OCI-LY1 (cell line): ENCODE data around the gene ENTR1.

Experiments
- H2AFZ ChIP-seq: fragments of 200-600 bp; sonication (generic), shearing (Covaris generic); 2 replicates; pipeline ENCODE4 v1.6.0; 2014; ENCODE audit warnings: antibody characterized with exemption, mild to moderate bottlenecking, low read length
- H3F3A ChIP-seq: fragments of 200-600 bp; sonication (generic), shearing (Covaris generic); 2 replicates; pipeline ENCODE4 v1.6.0; 2014; ENCODE audit warnings: mild to moderate bottlenecking, antibody characterized with exemption, low read length, moderate library complexity; ENCODE audit not compliant: insufficient read depth
- H3K27ac ChIP-seq: fragments of 200-600 bp; sonication (generic); 2 replicates; pipeline ENCODE4 v1.5.1; 2014; ENCODE audit warnings: low read length, mixed run types, mild to moderate bottlenecking, low read depth; ENCODE audit not compliant: poor library complexity, severe bottlenecking
- H3K27me3 ChIP-seq: fragments of 200-600 bp; sonication (generic); 2 replicates; pipeline ENCODE4 v1.6.0; 2014; ENCODE audit warnings: antibody characterized with exemption, mild to moderate bottlenecking, low read length, moderate library complexity; ENCODE audit not compliant: insufficient read depth
- H3K36me3 ChIP-seq: fragments of 200-600 bp; sonication (generic); 2 replicates; pipeline ENCODE4 v1.6.1; 2014; ENCODE audit warnings: mild to moderate bottlenecking, antibody characterized with exemption, low read length, moderate library complexity, mixed read lengths; ENCODE audit not compliant: insufficient read depth
- H3K4me1 ChIP-seq: fragments of 200-600 bp; sonication (generic); 2 replicates; pipeline ENCODE4 v1.5.1; 2014; ENCODE audit warnings: mild to moderate bottlenecking, low read length, moderate library complexity; ENCODE audit not compliant: insufficient read depth, severe bottlenecking
- H3K4me2 ChIP-seq: fragments of 200-600 bp; sonication (generic), shearing (Covaris generic); 2 replicates; pipeline ENCODE4 v1.6.1; 2014; ENCODE audit warnings: low read length
- H3K4me3 ChIP-seq: fragments of 200-600 bp; sonication (generic); 2 replicates; pipeline ENCODE4 v1.5.1; 2014; ENCODE audit warnings: low read length, low read depth, mild to moderate bottlenecking, mixed read lengths; ENCODE audit not compliant: poor library complexity, severe bottlenecking
- H3K79me2 ChIP-seq: fragments of 200-600 bp; shearing (Covaris generic); 2 replicates; pipeline ENCODE4 v1.6.1; 2016; ENCODE audit warnings: mixed run types, low read length, mixed read lengths; ENCODE audit not compliant: insufficient read depth
- H3K9ac ChIP-seq: fragments of 200-600 bp; sonication (generic), shearing (Covaris generic); 2 replicates; pipeline ENCODE4 v1.6.1; 2014; ENCODE audit warnings: mild to moderate bottlenecking, low read length, mixed read lengths
- H3K9me2 ChIP-seq: fragments of 200-600 bp; sonication (generic), shearing (Covaris generic); 2 replicates; pipeline ENCODE4 v1.6.1; 2014; ENCODE audit warnings: low read depth, mild to moderate bottlenecking, low read length, mixed read lengths
- H3K9me3 ChIP-seq: fragments of 200-600 bp; shearing (Covaris generic); 2 replicates; pipeline ENCODE4 v1.6.1; 2014; ENCODE audit warnings: low read length, mixed read lengths
- H4K20me1 ChIP-seq: fragments of 200-600 bp; sonication (generic), shearing (Covaris generic); 2 replicates; pipeline ENCODE4 v1.6.0; 2016; ENCODE audit warnings: mild to moderate bottlenecking, low read length; ENCODE audit not compliant: insufficient read depth
- CTCF ChIP-seq: fragments of 200-600 bp; sonication (generic), shearing (Covaris generic); IDR thresholded peaks from 2 replicates; pipeline ENCODE4 v1.5.1; 2017; ENCODE audit warnings: mild to moderate bottlenecking, antibody characterized with exemption, low read length, moderate library complexity, mixed read lengths
- EZH2 ChIP-seq: fragments of 200-600 bp; sonication (generic), shearing (Covaris generic); IDR thresholded peaks from 2 replicates; pipeline ENCODE4 v1.8.0; 2017; ENCODE audit warnings: borderline replicate concordance, mixed run types, mild to moderate bottlenecking, antibody characterized with exemption, low read length, moderate library complexity, mixed read lengths

Gene ENTR1

GRCh38 chr9:136358888-136359287, 51.5 kb downstream of the ENTR1 start:
- Histone ChIP-seq H3K27me3 (peaks cover 8% of the 10 kb centered on the region; the same call in 1 of the 2 replicates), H2AFZ (no peak overlapping the region), H3K4me3 (no peak overlapping the region), H3K9me3 (no peaks in the 10 kb centered on the region), H3K9ac (no peak overlapping the region), H3K27ac (no peak overlapping the region), H3K79me2 (no peaks in the 10 kb centered on the region), H3K4me2 (no peak overlapping the region), H3K9me2 (no peaks in the 10 kb centered on the region), H3K4me1 (peaks cover 8% of the 10 kb centered on the region), H3F3A (no peaks in the 10 kb centered on the region), H3K36me3 (no peaks in the 10 kb centered on the region), H4K20me1 (no peaks in the 10 kb centered on the region)
- TF ChIP-seq CTCF (no peak), EZH2 (no peak)

- H3K4me3 ChIP-seq = no peak overlapping the region
- H3K36me3 ChIP-seq = no peaks in the 10 kb centered on the region
- TF ChIP-seq EZH2 (no peak), CTCF (no peak)
- peaks cover 6% of the 10 kb centered on the region for H3K4me1 ChIP-seq
- no peak overlapping the region for H3K9ac ChIP-seq
- no peaks in the 10 kb centered on the region for H3K79me2 ChIP-seq
- no peaks in the 10 kb centered on the region for H3K9me2 ChIP-seq
- H3F3A ChIP-seq = no peaks in the 10 kb centered on the region
- H2AFZ ChIP-seq = no peak overlapping the region
- peaks cover 14% of the 10 kb centered on the region; the same call in 1 of the 2 replicates for H3K27me3 ChIP-seq
- H3K27ac ChIP-seq = no peak overlapping the region
- H3K9me3 ChIP-seq = no peaks in the 10 kb centered on the region
- no peaks in the 10 kb centered on the region for H4K20me1 ChIP-seq
- H3K4me2 ChIP-seq = no peak overlapping the region
Observed at GRCh38 chr9:136358016-136358415, 52.4 kb downstream of the ENTR1 start.

- no peak overlapping the region for H3K4me2 ChIP-seq
- H3K9me2 ChIP-seq = no peaks in the 10 kb centered on the region
- peaks cover 17% of the 10 kb centered on the region; the same call in 1 of the 2 replicates for H3K27me3 ChIP-seq
- no peak overlapping the region for H2AFZ ChIP-seq
- TF ChIP-seq CTCF (no peak), EZH2 (no peak)
- no peaks in the 10 kb centered on the region for H4K20me1 ChIP-seq
- no peaks in the 10 kb centered on the region for H3F3A ChIP-seq
- no peak overlapping the region for H3K9ac ChIP-seq
- H3K9me3 ChIP-seq = no peaks in the 10 kb centered on the region
- H3K27ac ChIP-seq = no peak overlapping the region
- H3K79me2 ChIP-seq = no peaks in the 10 kb centered on the region
- H3K36me3 ChIP-seq = no peaks in the 10 kb centered on the region
- no peak overlapping the region for H3K4me3 ChIP-seq
- H3K4me1 ChIP-seq = no peaks in the 10 kb centered on the region
Observed at GRCh38 chr9:136357202-136357725, 53.1 kb downstream of the ENTR1 start.
